ENCODE measurements around the gene CDYL. TPM values are rescaled to one million over a fixed set of nuclear protein-coding genes. Genes with fewer than 3 reads are reported as not detected.

CDYL gene
- total and polyA plus RNA-seq, 2 of the 4 experiments (the other 2 are of a cell fraction), result 14.2 to 92.1 TPM

- dilution Hi-C loops (cut with HindIII; ENCODE audit: low sequenced_read_pairs, unreplicated experiment), result no loop called here
- Histone ChIP-seq H3K4me1 (ENCODE audit: control insufficient read depth, insufficient read depth, low read length) (peaks cover 18% of the 10 kb centered on the region), H4K20me1 (ENCODE audit: insufficient read depth, low read length) (peaks cover 24% of the 10 kb centered on the region), H3K9me3 (ENCODE audit: control insufficient read depth, insufficient read depth, low read length) (no peaks in the 10 kb centered on the region), H2BK5ac (ENCODE audit: low read depth, low read length, poor library complexity, severe bottlenecking) (no peak overlapping the region), H2AK5ac (ENCODE audit: low read depth, low read length) (peak overlapping the region; percentile 29; the same call in 1 of the 2 replicates), H3K4me3 (ENCODE audit: insufficient read depth, low read depth, low read length) (no peak overlapping the region), H3K18ac (ENCODE audit: low read depth, low read length) (peak overlapping the region; percentile 17; the same call in 1 of the 2 replicates), H3K4me2 (ENCODE audit: low read depth, low read length) (no peak overlapping the region), H3K9ac (ENCODE audit: low read depth, low read length) (no peak overlapping the region), H2BK120ac (ENCODE audit: low read depth, low read length) (no peak overlapping the region), H3K4ac (ENCODE audit: low read depth, low read length) (peak overlapping the region; percentile 37; the same call in 1 of the 2 replicates), H4K5ac (ENCODE audit: low read depth, low read length) (no peak overlapping the region), H2BK20ac (ENCODE audit: low read depth, low read length) (no peak overlapping the region), H2BK15ac (ENCODE audit: low read depth, low read length) (peak overlapping the region; percentile 39; the same call in 1 of the 3 replicates), H2AK9ac (replicated peaks; ENCODE audit: low read depth, low read length, poor library complexity) (no peak overlapping the region), H3K36me3 (ENCODE audit: control insufficient read depth, insufficient read depth, low read length) (peaks cover 9% of the 10 kb centered on the region), H3K56ac (ENCODE audit: extremely low read depth, insufficient read depth, low read length) (no peak overlapping the region), H4K91ac (ENCODE audit: insufficient read depth, low read depth, low read length) (peak overlapping the region; percentile 8; the same call in 1 of the 2 replicates), H4K8ac (ENCODE audit: low read depth in 2 of 2, low read length in 2 of 2) (no peak overlapping the region), H3K27ac (ENCODE audit: insufficient read depth, low read length) (no peak overlapping the region), H3K27me3 (ENCODE audit: control insufficient read depth, insufficient read depth, low read length) (no peaks in the 10 kb centered on the region), H3K9me1 (ENCODE audit: insufficient read depth, low read length) (peaks cover 21% of the 10 kb centered on the region), H3K79me1 (ENCODE audit: low read depth in 1 of 2, low read length in 2 of 2) (peaks cover 9 to 31% of the 10 kb centered on the region in 2 experiments; a peak in 3 of 4 replicates), H3K14ac (replicated peaks; ENCODE audit: low read depth, low read length) (0 out of 2 replicates have a peak overlapping the region, but pooled peaks have one; percentile 16), H3K23ac (ENCODE audit: low read depth, low read length) (no peak overlapping the region), H2AFZ (replicated peaks; ENCODE audit: low read length, poor library complexity) (no peak overlapping the region)
- no peak for DNase-seq
- POLR2A ChIA-PET (ENCODE audit: unreplicated experiment), result no interaction called here
- no peak for ATAC-seq (ENCODE audit: low read depth)
- intact Hi-C loops (cut with micrococcal nuclease), result loop anchor here (5.0 to 10.0 kb wide), 2 partner anchors 174 to 583 kb away; no protein-coding TSS in a partner anchor
- CTCF ChIA-PET, result interaction anchor here (1.5 kb wide), 1 partner anchor 627 kb away, joined by 3 read pairs; no protein-coding TSS in a partner anchor
- in situ Hi-C loops (cut with MboI; ENCODE audit: low sequenced_read_pairs), result no loop called here
- no TSS peak for BruUV-seq (replicated peaks)
- TF ChIP-seq RAD21 (IDR thresholded peaks at IDR 0.05; ENCODE audit: low read length) (no peak), SMC3 (IDR thresholded peaks at IDR 0.05; ENCODE audit: low read depth, low read length) (no peak), RCOR1 (IDR thresholded peaks at IDR 0.05; ENCODE audit: insufficient replicate concordance, low read length) (no peak), FOS (IDR thresholded peaks at IDR 0.05; ENCODE audit: low read depth, low read length) (no peak)
- TF ChIP-seq, protein P1, sequence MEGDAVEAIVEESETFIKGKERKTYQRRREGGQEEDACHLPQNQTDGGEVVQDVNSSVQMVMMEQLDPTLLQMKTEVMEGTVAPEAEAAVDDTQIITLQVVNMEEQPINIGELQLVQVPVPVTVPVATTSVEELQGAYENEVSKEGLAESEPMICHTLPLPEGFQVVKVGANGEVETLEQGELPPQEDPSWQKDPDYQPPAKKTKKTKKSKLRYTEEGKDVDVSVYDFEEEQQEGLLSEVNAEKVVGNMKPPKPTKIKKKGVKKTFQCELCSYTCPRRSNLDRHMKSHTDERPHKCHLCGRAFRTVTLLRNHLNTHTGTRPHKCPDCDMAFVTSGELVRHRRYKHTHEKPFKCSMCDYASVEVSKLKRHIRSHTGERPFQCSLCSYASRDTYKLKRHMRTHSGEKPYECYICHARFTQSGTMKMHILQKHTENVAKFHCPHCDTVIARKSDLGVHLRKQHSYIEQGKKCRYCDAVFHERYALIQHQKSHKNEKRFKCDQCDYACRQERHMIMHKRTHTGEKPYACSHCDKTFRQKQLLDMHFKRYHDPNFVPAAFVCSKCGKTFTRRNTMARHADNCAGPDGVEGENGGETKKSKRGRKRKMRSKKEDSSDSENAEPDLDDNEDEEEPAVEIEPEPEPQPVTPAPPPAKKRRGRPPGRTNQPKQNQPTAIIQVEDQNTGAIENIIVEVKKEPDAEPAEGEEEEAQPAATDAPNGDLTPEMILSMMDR (conservative IDR thresholded peaks at IDR 0.05; ENCODE audit: low read depth, low read length), result no peak
- TF ChIP-seq, protein P2, sequence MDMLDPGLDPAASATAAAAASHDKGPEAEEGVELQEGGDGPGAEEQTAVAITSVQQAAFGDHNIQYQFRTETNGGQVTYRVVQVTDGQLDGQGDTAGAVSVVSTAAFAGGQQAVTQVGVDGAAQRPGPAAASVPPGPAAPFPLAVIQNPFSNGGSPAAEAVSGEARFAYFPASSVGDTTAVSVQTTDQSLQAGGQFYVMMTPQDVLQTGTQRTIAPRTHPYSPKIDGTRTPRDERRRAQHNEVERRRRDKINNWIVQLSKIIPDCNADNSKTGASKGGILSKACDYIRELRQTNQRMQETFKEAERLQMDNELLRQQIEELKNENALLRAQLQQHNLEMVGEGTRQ (IDR thresholded peaks at IDR 0.05; ENCODE audit: low read depth, low read length), result no peak
- WGBS, 2 experiments (ENCODE audit: extremely low coverage in 2 of 2, insufficient read length in 1 of 2), result no CpG with 5 or more reads among the region's 5 CpGs
These were observed 164.2 kb downstream of the CDYL start for GRCh38 chr6:4940416-4940815.

All from IMR-90 (cell line).